CD4-positive, alpha-beta T cell treated with Interferon gamma for 1 hour (primary cell): Measurements from ENCODE around the gene BPIFB2.
"Not testable (repeated sequence)": the region's sequence is repeated elsewhere in the genome, so short reads cannot be mapped to it uniquely, and the experiment has no call there.

Experiments
- DNase-seq: peaks from one replicate; pipeline ENCODE4 v3.0.0-alpha.2; 2020

BPIFB2 gene

DNA sequence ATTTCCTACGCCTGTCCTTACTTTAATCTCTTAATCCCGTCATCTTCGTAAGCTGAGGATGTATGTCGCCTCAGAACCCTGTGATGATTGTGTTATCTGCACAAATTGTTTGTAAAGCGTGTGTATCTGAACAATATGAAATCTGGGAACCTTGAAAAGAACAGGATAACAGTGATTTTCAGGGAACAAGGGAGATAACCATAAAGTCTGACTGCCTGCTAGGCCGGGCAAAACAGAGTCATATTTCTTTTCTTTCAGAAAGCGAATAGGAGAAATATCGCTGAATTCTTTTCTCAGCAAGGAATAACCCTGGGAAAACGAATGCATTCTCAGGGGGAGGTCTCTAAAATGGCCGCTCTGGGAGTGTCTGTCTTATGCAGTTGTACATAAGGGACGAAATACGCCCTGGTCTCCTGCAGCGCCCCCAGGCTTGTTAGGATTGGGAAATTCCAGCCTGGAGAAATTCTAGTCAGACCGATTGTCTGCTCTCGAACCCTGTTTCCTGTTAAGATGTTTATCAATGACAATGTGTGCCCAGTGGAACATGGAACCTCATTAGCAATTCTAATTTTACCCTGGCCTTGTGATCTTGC is 37.7 kb downstream of the BPIFB2 start:
- not testable (repeated sequence) for DNase-seq

DNA sequence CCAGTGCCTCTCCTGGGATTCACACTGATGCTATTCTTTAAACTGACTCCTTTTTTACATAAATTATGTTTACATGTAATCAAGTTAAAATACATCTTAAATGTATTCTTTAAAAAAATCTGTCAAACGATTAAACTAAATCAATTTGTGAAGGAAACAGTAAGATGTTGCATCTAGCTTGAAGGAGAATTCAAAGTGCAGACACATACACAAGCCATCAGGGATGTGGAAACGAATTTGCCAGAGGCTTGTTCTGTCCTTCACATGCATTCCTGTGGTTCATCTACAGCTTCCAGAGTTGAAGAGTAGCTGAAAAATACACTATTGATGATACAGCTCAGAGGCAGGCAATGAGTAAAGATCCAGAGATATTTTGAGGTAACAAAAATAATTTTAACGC is 38.9 kb downstream of the BPIFB2 start:
- no peak for DNase-seq

DNA sequence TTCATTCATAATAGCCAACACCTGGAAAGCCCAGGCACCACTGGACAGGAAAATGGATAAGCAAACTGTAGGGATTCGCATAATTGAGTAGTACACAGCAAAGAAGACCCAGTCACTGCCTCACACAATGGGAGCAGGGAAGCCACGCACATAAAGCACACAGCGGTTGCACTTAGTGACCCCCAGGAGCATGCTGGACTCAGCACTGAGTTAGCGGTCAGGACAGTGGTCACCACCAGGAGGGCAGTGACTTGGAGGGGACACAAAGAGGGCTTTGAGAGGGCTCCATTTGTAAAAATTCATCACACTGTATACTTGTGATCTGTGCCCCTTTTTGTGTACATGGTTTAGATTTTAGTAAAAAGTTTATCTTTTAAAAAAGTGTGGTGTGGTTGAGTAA is 43.8 kb downstream of the BPIFB2 start:
- DNase-seq, result no peak

DNA sequence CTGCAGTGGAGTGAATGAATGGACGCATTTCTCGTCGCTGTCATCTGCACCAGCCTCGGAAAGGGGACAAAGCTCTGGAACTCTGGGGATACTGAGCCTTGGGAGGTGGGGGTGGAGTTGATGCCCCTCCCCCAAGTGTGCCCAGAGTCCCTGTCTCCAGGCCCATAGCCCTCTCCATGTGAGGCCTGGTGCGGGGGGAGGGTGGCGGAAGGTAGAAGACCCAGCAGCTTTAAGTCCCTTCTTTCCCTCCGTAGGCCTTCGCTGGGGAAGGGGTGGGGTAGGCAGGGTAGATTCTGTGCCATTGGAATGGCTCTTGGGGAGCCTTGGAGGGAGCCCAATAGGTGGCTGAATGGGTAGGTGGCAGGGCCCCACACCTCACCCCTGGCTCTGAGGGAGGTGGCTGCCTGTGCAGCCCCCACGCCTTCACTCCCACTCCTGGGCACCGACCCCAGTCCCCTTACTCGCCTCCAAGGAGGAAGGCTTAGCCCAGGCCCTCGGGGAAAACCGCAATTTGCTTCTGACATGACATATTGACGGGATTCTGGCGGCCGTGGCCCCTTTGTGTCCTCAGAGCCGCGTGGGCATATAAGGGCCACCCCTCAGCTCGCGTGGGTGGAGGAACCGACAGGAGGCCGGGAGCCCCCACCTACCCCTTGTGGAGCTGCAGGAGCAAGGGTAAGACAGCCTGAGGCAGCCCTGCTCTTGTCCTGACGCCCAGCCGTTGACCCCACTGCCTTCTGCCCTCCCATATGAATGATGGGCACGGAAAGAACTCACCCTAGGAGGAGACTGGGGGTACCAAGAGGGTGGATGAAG is 46.0 kb downstream of the BPIFB2 start, which contains the start of gene BPIFB3:
Gene BPIFB3 (plus strand): TSS at position 613 of the 816 bp plus-strand sequence. CDS start 1,533 bp downstream, outside the sequence.
- no peak for DNase-seq

DNA sequence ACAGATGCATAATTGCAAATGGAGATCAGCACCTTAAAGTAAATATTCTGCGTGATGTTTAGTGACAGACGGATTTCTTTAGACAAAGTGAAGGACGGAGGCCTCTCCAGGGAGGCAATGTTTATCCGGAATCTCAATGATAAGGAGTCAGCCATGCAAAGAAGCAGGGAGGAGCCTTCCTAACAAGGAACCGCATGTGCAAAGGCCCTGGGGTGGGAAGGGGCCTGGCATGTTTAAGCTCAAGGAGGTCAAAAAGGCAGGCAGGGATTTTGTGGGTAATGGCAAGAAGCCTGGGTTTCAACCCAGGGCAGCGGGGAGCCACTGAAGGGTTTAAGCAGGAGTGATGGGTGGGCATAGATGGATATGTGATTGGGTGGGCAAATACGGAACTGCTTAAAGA is 46.9 kb downstream of the BPIFB2 start:
- DNase-seq, result no peak

DNA sequence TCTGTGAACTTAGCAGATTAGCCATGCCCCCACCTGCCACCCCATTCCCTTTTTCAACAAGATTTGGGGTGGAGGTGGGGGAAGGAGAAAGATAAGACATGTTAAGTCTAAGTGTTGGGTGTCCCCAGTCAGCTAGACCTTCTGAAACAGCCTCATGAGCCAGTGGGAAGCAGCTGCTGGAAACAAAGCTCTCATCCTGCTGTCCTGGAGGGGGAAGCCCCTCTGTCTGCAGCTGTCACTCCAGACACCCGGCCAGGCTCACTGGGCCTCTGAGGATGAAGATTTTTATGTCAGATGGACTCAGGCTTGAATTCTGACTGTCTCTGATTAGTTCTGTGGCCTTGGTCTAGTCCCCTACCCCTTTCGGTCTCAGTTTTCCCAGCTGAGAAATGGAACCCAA is 47.3 kb downstream of the BPIFB2 start:
- no peak for DNase-seq

DNA sequence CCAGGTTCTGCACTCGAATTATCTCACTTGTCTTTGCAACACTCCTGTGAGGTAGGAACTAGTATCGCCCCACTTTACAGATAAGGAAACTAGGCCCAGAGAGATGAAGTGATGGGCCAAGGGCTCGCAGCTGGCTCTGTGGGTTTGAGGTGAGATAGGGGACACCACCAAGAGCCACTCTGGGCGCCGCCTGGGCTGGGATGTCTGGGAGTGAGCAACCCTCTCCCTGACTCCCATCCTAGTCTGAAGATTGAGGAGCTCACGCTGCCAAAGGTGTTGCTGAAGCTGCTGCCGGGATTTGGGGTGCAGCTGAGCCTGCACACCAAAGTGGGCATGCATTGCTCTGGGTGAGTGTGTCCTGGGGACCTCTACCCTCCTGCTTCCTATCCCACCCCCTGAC is 51.6 kb downstream of the BPIFB2 start:
- DNase-seq, result no peak

DNA sequence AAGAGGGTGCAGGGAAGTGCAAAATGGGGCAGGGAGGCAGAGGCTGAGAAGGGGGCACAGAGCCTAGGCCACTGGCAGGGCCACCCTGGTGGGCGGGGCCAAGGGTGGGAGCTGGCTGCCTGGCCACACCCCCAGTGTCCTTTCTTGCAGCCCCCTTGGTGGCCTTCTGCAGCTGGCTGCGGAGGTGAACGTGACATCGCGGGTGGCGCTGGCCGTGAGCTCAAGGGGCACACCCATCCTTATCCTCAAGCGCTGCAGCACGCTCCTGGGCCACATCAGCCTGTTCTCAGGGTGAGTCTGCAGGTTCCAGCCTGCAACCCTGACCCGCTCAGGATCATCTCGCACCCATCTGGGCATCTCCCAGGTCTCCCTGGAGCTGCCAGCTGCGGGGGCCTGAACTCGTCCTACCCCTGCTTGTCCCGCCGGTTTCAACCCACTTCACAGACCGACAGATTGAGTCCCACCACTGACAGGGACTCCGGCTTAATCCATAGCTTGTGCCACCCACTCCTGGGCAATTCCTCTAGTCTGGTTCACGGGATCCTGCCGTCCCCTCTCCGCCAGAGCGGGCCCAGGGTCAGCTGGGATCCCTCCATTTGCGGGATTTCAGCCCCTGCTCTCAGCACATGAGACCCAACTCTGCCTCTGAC is 52.4 kb downstream of the BPIFB2 start:
- DNase-seq, result no peak

DNA sequence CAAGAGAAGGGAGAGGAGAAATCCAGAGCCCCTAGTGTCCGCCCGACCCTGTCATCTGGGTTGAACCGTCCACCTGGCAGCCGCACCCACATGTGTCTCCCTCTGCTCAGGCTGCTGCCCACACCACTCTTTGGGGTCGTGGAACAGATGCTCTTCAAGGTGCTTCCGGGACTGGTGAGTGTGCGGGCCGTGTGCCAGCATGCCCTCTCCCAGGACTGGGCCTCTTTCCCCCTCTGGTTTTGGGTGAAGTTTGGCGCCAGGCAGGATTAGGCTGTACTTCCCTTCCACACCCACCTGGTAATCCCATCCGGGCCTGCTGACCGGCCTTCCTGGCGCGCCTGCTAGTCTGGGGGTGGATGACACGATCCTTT is 54.1 kb downstream of the BPIFB2 start:
- DNase-seq, result no peak

DNA sequence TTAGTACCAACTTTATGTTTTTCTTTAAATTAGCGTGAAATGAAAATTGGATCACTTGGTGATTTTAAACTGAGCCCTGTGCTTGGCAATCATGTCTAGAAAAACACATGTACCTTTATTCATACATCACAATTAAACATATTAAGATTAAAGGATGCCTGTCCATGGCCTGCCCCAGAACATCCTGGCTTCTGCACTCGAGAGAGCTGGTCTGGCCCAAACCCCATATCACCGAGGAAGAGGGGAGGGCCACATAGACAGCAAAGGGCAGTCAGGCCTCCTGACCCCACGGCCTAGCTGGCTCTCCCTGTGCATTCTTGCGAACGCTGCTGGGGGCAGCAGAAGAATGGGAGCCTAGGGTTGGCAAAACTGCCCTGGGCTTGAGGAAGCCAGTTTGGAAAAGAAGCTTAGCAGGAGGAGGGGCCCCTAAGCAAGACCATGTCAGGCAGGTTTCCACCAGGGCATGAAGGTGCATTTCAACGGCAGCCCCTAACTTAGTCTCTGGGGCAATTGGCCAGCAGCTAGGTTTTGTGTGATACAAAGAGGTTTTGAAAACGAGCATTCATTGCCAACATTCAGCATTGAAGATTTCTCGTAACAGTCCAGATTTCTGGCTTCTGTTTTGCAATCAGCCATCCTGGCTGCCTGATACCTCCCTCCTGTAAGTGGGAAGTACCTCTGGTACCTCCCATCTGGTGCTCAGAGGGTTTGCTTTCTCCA is 54.8 kb downstream of the BPIFB2 start:
- no peak for DNase-seq

DNA sequence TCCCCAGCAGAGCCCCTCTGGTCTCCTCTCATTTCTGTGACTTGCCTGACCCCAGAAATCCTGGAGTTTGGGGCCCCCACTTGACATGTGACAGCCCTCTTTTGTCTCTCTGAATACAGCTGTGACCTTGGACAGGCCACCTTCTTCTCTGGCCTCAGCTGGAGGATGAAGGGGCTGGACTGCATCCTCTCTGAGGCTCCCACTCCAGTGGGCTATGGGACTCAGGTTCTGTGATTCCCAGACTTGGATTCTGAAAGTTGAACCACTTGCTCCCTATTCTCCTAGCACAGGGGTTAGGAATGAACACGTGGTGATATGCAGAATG is 55.3 kb downstream of the BPIFB2 start:
- DNase-seq, result no peak

DNA sequence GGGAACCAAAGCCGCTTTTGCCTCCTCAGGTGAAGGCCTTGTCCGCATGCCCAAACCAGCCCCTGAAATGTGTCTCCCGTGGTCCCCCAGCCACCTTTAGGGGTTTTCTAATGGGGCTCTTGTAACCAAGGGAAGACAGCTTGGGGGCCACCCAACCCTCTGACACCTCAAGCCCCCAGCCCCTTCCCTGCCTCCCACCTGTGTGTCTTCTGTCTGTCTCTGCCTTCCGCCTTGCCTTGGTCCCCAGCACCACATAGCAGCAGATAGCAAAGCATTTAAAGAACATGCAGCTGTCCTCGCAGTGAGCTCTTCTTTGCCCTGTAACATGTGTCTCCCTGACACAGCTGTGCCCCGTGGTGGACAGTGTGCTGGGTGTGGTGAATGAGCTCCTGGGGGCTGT is 55.8 kb downstream of the BPIFB2 start:
- DNase-seq, result no peak

DNA sequence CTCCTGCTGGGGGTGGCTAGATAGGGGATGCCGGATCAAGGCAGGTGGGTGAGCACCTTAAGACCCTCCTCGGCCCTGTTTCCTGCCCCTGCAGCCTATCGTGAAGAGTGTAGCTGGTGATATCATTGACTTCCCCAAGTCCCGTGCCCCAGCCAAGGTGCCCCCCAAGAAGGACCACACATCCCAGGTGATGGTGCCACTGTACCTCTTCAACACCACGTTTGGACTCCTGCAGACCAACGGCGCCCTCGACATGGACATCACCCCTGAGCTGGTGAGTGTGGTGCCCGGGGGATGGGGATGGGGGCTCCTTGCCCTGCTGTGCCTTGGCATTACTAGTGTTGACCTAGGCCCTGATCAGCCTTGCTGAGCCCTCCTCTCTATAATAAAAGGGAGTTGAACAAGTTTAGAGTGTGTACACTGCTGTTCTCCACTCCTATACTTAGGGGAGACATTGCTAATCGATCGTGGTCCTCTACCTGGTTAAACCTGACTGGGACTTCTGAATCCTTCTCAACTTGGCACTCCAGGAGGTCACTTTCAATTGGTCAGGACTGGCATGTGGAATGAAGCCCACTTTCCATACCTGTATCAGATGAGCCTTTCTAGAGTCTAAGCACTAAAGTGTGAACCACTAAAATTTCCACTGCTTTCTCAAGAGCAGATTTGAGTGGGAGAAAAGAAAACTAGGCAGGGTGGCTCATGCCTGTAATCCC is 57.2 kb downstream of the BPIFB2 start:
- no peak for DNase-seq

DNA sequence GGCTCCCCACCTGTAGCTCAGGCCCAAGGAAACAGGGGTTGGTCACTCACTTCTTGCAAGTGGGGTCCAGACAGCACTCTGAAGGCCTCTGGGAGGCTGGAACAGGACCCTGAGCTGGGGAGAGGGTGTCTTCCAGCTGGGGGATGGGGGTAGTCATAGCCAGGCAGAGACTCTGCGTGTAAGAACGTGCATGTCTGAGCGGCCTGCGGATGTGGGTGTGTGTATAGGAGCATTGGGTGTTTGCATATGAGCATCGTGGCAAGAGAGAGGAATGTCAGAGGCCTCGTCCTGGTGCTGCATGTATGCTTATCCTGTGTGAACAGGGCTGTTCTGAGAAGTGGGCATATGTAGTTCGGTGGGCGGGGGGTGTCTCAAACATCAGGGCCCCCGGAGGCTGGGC is 58.3 kb downstream of the BPIFB2 start:
- no peak for DNase-seq

DNA sequence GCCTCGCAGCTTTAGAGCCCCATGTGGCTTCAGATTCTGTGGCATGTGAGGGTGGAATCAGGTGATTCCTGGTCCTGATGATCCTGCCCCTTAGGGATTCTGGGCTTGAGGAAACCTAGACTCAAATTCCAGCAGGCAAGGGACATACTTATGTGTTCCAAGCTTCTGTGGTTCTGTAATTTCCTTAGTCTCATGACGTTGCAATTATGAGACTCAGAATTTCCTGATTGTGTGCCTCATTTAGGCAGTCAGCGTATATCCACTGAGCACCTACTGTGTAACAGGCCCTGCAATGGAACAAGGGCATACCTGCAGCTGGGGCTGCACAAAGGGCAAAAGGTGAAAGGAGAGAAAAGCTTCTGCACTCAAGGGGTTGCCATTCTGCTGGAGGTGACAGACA is 60.3 kb downstream of the BPIFB2 start:
- DNase-seq, result no peak

DNA sequence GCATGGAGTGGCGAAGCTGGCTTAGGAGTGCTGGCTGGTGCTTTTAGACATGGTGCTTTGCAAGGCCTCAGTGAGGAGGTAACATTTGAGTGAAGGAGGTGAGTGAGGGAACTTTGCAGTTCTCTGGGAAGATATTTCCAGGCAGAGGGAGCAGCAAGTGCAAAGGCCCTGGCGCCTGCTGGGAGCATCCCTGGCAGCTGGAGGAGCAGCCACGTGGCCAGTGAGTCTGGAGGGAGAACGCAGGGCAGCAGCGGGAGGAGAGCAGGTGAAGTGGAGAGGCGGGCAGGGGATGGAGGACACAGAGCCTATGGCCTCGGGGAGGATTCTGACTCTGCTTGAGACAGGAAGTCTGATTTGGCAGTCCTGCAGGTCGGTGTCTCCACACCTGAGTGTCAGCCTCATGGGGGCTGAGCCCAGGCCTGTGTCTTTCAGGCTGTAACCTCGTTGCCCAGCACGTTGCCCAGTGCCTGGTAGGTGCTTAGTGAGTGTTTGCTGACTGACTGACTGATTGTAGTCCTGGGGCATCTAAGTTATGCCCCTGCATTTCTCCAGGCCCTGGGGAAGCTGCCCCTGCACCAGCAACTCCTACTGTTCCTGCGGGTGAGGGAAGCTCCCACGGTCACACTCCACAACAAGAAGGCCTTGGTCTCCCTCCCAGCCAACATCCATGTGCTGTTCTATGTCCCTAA is 60.9 kb downstream of the BPIFB2 start:
- DNase-seq, result no peak

DNA sequence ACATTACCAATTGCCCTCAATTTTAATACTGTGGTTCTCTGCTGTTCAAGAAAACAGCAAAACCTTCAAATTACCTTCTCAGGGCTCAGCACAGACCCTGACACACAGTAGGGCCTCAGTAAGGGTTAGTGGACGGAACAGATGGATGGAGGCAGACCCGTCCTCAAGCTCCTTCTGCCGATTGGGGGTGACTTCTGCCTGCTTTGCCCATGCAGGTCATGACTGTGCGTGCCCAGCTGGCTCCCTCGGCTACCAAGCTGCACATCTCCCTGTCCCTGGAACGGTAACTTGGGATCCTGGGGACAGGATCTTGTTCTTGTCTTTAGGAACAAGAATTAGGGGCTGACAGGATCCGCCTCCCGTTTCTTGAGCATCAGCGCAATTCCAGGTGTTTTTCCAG is 62.2 kb downstream of the BPIFB2 start:
- DNase-seq, result no peak

DNA sequence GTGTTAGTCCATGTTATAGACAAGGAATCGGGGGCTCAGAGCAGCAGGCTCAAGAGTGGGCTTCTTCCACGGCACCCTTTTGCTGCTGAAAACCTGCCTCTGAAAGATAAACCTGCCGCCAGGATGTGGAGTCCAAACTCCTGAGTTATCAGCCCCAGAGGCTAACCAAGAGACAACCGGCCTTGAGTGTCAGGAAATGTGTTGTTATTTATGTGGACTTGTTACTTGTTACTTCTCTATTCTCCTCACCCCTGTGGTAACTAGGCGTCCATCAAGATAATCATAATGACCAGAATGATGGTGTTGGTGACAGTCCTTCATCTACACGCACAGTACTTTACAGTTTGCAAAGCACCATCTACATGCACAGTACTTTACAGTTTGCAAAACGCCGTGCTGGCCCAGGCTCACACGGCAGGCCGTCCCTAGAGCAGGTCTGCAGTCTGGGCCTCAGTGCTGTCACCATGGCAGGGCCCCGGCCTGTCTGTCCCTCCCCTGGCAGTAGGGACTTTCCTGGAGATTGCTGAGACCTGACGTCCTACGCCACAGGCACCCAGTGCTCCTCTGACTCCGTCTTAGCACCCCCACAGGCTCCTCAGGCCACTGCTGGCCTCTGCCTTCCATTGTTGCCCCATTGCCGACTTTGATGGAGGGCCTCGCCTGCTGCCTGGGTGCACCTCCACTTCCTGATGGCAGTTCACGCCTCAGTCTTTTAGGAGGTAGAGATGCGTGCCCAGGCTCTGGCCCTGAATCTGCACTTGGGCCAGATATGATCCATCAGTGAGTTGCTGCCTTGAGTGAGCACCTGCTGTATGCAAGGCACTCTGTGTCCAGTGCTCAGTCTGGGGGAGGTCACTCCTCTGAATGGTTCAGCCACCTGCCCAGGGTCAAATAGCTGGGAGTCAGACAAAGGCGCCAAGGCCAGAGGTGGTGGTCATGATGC is 62.9 kb downstream of the BPIFB2 start:
- DNase-seq, result no peak

DNA sequence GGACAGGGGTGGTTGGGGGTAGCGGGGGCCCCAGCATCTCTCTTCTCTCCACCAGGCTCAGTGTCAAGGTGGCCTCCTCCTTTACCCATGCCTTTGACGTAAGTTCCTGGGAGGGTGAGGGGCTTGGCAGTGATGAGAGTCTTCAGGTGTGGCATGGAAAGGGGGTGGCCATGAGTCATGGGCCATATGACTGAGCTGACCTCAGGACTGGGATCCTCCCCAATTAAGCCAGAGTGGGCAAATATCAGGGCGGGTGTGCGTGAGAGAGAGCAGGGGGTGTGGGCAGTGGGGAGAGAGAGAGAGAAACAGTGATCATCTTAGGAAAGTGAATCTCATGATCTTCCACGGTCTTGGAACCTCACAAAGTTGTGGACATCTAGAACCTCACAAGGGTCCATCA is 63.7 kb downstream of the BPIFB2 start:
- no peak for DNase-seq

DNA sequence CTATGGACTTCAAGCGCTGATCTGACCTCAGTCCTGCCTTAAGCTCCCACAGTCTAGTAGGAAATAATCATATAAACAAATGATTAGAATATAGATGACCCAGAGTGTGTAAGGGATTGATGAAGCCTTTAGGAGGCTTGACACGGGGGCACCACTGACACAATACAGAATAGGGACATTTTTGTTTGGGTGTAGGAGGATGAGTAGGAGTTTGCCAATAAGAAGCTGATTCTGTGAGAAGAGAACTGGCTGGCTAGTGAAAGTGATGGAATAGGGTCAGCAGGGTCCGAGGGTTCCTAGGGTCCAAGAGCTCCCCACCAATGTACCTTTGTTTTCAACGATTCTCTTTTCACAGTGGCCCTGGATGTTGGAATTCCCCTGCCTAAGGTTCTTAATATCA is 64.9 kb downstream of the BPIFB2 start:
- DNase-seq, result no peak

DNA sequence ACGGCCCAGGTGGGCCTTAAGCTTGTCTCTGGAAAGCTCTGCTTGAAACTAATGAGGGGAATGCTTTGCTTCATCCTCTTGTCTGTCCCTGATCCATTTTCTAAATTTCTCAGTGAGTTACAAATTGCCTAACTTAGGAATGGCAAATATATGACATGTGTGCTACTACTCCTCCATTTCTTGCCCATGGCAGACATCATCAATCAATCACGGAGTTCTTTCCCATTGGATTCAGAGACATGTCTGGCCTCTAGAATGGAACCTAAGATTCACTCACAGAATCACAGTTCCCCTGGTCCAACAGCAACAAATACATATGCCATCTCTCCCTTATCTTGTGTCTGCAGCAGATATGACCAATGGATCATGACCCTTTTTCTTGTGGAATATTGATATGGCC is 65.3 kb downstream of the BPIFB2 start:
- DNase-seq, result no peak
